ENCODE data around the gene ZBTB42. TPM values are rescaled to one million over a fixed set of nuclear protein-coding genes. Genes with fewer than 3 reads are reported as not detected.

Gene ZBTB42
- total and polyA plus RNA-seq, 2 of the 4 experiments (the other 2 are of a cell fraction) = 1.3 to 2.3 TPM

- TF ChIP-seq, protein P1, sequence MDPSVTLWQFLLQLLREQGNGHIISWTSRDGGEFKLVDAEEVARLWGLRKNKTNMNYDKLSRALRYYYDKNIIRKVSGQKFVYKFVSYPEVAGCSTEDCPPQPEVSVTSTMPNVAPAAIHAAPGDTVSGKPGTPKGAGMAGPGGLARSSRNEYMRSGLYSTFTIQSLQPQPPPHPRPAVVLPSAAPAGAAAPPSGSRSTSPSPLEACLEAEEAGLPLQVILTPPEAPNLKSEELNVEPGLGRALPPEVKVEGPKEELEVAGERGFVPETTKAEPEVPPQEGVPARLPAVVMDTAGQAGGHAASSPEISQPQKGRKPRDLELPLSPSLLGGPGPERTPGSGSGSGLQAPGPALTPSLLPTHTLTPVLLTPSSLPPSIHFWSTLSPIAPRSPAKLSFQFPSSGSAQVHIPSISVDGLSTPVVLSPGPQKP (IDR thresholded peaks at IDR 0.05; ENCODE audit: borderline replicate concordance, low read depth, low read length) = no peak
- TF ChIP-seq CHD1 (IDR thresholded peaks at IDR 0.05; ENCODE audit: low read depth, low read length) = no peak
Measured at GRCh38 chr14:104805941-104806624, 5.2 kb downstream of the ZBTB42 start (continued).

GRCh38 chr14:104806625-104807465, 5.9 kb downstream of the ZBTB42 start:
- H3K4ac ChIP-seq (ENCODE audit: low read depth, low read length) = no peak overlapping the region
- H3K56ac ChIP-seq (ENCODE audit: extremely low read depth, insufficient read depth, low read length) = no peak overlapping the region
- intact Hi-C loops (cut with micrococcal nuclease) (no loop called here), dilution Hi-C loops (cut with HindIII; ENCODE audit: low sequenced_read_pairs, unreplicated experiment) (no loop called here), in situ Hi-C loops (cut with MboI; ENCODE audit: low sequenced_read_pairs) (no loop called here)
- H3K18ac ChIP-seq (ENCODE audit: low read depth, low read length) = no peak overlapping the region
- no TSS peak for BruUV-seq (replicated peaks)
- no peaks in the 10 kb centered on the region; the same call in 1 of the 2 replicates for H3K36me3 ChIP-seq (ENCODE audit: control insufficient read depth, insufficient read depth, low read length)
- no peaks in the 10 kb centered on the region for H3K27me3 ChIP-seq (ENCODE audit: control insufficient read depth, insufficient read depth, low read length)
- ChIA-PET CTCF (no interaction called here), POLR2A (ENCODE audit: unreplicated experiment) (no interaction called here)
- DNase-seq = no peak
- H3K4me3 ChIP-seq (ENCODE audit: insufficient read depth, low read depth, low read length) = no peak overlapping the region
- H2BK120ac ChIP-seq (ENCODE audit: low read depth, low read length) = no peak overlapping the region
- WGBS, 2 experiments (ENCODE audit: extremely low coverage in 2 of 2, insufficient read length in 1 of 2) = no CpG with 5 or more reads among the region's 10 CpGs
- H3K14ac ChIP-seq (replicated peaks; ENCODE audit: low read depth, low read length) = no peak overlapping the region
- H4K20me1 ChIP-seq (ENCODE audit: insufficient read depth, low read length) = peaks cover 4% of the 10 kb centered on the region; the same call in 1 of the 2 replicates
- H2BK20ac ChIP-seq (ENCODE audit: low read depth, low read length) = no peak overlapping the region
- H2AFZ ChIP-seq (replicated peaks; ENCODE audit: low read length, poor library complexity) = no peak overlapping the region
- H3K23ac ChIP-seq (ENCODE audit: low read depth, low read length) = no peak overlapping the region
- H3K4me2 ChIP-seq (ENCODE audit: low read depth, low read length) = no peak overlapping the region
- H3K4me1 ChIP-seq (ENCODE audit: control insufficient read depth, insufficient read depth, low read length) = peaks cover 9% of the 10 kb centered on the region; the same call in 1 of the 2 replicates
- H3K79me1 ChIP-seq (ENCODE audit: low read depth in 1 of 2, low read length in 2 of 2) = peaks cover 0 to 14% of the 10 kb centered on the region in 2 experiments; a peak in 1 of 4 replicates
- H3K9ac ChIP-seq (ENCODE audit: low read depth, low read length) = no peak overlapping the region
- ATAC-seq (ENCODE audit: low read depth) = no peak
- peaks cover 16% of the 10 kb centered on the region for H3K9me1 ChIP-seq (ENCODE audit: insufficient read depth, low read length)
- H4K5ac ChIP-seq (ENCODE audit: low read depth, low read length) = no peak overlapping the region
- no peaks in the 10 kb centered on the region for H3K9me3 ChIP-seq (ENCODE audit: control insufficient read depth, insufficient read depth, low read length)
- H2AK9ac ChIP-seq (replicated peaks; ENCODE audit: low read depth, low read length, poor library complexity) = no peak overlapping the region
- no peak overlapping the region for H2AK5ac ChIP-seq (ENCODE audit: low read depth, low read length)
- no peak overlapping the region for H3K27ac ChIP-seq (ENCODE audit: insufficient read depth, low read length)
- H2BK5ac ChIP-seq (ENCODE audit: low read depth, low read length, poor library complexity, severe bottlenecking) = peak overlapping the region; percentile 42
- H4K91ac ChIP-seq (ENCODE audit: insufficient read depth, low read depth, low read length) = no peak overlapping the region
- H4K8ac ChIP-seq (ENCODE audit: low read depth in 2 of 2, low read length in 2 of 2) = no peak overlapping the region
- no peak overlapping the region for H2BK15ac ChIP-seq (ENCODE audit: low read depth, low read length)
- TF ChIP-seq RAD21 (IDR thresholded peaks at IDR 0.05; ENCODE audit: low read length) (no peak), CHD1 (IDR thresholded peaks at IDR 0.05; ENCODE audit: low read depth, low read length) (no peak), POLR2A (IDR thresholded peaks at IDR 0.05; ENCODE audit: low read depth, low read length) (no peak), MAZ (IDR thresholded peaks at IDR 0.05; ENCODE audit: borderline replicate concordance, low read depth, low read length) (no peak), RCOR1 (IDR thresholded peaks at IDR 0.05; ENCODE audit: insufficient replicate concordance, low read length) (no peak), CEBPB (IDR thresholded peaks at IDR 0.05; ENCODE audit: low read depth, low read length) (no peak), MXI1 (IDR thresholded peaks at IDR 0.05; ENCODE audit: borderline replicate concordance, low read depth, low read length) (no peak), BHLHE40 (IDR thresholded peaks at IDR 0.05; ENCODE audit: low read depth, low read length) (no peak)
- TF ChIP-seq, protein P2, sequence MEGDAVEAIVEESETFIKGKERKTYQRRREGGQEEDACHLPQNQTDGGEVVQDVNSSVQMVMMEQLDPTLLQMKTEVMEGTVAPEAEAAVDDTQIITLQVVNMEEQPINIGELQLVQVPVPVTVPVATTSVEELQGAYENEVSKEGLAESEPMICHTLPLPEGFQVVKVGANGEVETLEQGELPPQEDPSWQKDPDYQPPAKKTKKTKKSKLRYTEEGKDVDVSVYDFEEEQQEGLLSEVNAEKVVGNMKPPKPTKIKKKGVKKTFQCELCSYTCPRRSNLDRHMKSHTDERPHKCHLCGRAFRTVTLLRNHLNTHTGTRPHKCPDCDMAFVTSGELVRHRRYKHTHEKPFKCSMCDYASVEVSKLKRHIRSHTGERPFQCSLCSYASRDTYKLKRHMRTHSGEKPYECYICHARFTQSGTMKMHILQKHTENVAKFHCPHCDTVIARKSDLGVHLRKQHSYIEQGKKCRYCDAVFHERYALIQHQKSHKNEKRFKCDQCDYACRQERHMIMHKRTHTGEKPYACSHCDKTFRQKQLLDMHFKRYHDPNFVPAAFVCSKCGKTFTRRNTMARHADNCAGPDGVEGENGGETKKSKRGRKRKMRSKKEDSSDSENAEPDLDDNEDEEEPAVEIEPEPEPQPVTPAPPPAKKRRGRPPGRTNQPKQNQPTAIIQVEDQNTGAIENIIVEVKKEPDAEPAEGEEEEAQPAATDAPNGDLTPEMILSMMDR (conservative IDR thresholded peaks at IDR 0.05; ENCODE audit: low read depth, low read length) = no peak
- TF ChIP-seq, protein P3, sequence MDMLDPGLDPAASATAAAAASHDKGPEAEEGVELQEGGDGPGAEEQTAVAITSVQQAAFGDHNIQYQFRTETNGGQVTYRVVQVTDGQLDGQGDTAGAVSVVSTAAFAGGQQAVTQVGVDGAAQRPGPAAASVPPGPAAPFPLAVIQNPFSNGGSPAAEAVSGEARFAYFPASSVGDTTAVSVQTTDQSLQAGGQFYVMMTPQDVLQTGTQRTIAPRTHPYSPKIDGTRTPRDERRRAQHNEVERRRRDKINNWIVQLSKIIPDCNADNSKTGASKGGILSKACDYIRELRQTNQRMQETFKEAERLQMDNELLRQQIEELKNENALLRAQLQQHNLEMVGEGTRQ (IDR thresholded peaks at IDR 0.05; ENCODE audit: low read depth, low read length) = no peak
